DMS53 (cell line): ENCODE measurements around the gene GALNT17.

Experiments
- DNase-seq: peaks from one replicate; lab custom pipeline; 2025; lab: John Stamatoyannopoulos, UW

The GALNT17 gene

DNA sequence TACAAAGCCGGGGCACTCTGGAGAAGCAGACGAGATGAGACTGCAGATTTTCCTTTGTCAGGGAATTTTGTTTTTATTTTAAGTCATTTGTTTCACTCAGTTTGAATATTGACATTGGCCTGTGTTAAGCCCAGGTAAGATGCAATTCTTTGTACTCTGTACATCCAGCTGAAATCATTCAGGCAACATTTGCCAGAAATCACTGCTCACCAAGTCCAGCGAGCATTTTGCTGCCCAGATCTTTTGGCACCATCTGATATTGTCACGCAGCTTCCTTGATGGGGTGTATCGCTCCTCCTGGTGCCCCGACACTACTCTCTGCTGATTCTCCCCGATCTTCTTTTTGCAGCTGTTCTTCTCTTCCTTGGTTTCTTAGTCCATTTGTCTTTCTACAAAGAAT lies 261.7 kb downstream of the GALNT17 start:
- no peak for DNase-seq

DNA sequence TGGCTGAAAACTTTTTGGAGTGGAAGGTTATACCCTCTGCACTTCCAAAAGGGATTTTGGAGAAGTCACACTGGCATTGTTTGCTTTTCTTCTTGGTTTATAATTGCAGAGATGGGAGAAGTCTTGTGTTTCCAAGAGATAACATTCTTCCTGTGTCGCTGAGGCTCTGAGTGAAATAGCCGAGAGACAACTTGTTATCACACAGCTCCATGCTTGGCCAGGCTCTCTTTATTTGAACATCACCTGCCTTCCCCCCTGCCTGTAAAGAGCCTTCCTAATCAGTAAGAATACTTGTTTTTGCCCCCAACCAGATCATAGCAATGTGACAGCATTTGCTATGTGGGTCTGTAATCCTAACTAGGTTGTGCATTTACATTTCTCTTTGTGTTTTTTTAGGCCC lies 270.7 kb downstream of the GALNT17 start:
- DNase-seq = no peak

DNA sequence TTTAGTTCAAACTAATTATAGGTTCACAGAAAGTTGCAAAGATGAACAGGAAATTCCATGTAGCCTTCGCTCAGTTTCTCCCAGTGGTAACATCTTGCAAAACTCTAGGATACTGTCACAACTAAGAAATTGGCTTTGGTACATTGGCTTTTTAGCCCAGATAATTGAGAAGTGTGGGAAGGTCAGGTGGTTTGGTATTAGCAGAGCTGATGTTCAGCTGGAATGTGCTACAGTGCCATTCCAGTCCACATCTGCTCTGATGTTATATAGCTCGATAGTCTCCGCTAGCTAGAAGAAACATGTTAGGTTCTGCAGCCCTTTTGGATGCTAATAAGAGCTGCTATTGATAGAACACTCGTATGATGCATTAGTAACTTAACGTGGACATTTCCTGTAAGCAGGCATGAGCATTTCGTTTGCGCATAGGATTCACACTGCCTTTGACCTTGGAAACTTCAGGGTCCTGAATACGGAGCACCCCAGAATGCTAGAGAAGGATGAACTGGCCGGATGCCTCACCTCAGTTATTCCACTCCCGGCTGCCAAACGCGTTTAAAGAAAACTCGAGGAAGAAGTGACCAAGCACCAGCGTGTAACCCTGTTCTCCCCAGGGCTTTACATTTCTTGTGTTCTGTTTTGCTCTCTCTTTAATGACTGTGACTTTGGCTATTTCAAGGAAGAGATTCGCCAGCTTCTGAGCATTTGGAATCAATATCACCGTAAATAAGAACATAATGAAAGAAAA lies 271.4 kb downstream of the GALNT17 start:
- no peak for DNase-seq

DNA sequence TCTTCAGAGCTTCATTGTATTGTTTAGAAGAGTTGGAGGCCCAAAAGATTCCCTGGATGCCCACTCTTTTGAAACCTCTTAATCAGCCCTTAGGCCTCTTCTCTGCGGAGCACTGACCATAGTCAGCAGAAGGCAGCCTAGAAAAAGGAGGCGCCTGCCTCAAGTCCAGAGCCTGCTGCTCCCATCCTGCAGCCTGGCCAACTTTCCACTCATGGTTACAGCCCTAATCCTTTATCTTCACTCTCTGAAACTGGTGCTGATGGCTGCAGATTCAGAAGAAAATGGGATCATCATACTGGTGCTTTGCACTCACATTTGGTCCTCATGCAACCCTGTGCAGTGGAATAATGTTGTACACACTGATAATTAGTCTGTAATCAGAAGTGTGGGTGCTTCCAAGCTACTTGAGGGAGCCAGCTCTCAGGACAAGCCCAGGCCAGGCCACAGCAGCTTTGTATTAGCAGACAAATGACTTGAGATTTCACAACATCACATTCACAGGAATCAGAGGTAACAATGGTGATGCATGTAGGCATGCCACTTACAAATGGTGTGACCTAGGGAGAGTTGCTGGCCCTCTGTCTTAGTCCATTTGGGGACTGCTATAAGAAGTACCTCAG lies 272.9 kb downstream of the GALNT17 start:
- DNase-seq = no peak

DNA sequence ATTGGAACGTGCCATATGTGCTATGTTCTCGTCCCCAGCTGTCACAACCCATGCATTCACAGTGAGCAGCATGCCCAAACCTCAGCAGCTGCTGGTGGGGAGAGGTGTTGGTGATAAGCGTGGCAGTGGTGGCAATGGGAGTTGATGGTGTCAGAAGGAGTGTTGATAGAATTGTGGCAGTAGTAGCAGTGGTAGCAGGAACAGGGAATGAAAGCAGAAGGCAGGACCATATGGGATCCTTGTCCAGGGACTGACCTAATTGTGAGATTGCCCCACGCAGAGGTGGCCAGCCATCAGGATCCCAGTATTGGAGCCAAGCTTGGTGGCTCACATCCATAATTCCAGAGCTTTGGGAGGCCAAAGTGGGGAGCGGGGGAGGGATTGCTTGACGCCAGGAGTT lies 276.3 kb downstream of the GALNT17 start:
- DNase-seq = no peak

DNA sequence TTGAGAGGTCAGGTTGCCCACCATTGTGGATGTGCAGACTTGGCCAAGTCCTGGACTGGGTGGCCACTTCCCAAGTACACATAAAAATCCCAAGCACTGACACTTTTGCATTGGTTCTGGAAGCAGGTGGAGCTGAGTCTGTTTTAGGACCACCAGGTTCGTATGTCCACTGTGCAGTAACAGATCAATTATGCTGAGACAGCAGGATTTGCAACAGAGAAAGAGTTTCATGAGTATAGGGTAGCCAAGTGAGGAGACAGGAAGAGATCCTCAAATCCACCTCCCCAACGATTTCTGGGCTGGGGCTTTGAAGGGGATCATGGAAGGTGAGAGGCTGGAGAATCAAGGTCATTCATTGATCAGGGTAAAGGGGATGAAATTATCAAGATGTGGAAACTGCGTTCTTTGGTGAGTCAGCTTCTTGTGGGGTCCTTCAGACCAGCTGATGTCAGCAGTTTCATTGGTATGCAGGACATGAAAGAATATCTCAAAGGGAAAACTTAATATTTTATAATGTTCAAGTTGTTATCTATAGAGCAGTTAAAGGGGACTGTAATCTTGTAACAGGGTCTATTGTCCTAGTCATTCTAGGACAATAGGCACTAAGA lies 277.7 kb downstream of the GALNT17 start:
- no peak for DNase-seq

DNA sequence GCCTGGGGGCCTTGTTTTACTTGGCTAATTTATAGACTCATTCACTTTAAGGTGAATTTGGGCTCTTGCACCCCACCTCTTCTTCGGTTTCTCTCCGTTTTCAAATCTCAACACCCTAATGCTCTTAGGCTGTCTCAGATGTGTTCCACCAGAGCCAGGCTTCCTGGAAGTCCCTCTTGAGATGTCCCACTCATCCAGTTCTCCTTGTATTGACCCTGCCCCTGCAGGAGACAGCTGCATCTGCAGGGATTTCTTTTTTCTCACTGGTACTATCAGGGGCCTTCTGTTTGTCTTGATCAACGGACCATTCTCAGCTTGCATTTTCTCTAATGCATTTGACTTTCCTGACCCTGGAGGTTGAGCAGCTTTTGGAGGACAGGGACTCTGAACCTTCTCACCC lies 279.5 kb downstream of the GALNT17 start:
- DNase-seq = no peak

DNA sequence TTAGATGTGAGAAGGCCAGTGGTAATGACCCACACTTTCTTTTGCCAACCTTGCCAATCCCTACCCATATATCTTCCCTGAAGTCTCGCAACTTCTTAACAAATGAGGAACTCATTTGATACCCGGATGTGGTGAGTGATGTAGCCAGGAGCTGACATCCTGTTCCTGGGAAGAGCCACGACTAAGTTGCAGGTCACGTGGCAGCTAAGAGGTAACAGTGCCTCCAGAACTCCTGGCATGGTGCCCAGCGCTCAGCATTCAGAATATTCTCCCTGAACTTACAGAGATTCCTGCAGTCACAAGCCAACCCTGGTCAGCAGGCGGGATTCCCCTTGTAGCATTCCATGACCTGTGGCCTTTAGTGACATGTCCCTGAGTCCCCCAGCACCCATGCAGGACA lies 282.5 kb downstream of the GALNT17 start:
- no peak for DNase-seq

DNA sequence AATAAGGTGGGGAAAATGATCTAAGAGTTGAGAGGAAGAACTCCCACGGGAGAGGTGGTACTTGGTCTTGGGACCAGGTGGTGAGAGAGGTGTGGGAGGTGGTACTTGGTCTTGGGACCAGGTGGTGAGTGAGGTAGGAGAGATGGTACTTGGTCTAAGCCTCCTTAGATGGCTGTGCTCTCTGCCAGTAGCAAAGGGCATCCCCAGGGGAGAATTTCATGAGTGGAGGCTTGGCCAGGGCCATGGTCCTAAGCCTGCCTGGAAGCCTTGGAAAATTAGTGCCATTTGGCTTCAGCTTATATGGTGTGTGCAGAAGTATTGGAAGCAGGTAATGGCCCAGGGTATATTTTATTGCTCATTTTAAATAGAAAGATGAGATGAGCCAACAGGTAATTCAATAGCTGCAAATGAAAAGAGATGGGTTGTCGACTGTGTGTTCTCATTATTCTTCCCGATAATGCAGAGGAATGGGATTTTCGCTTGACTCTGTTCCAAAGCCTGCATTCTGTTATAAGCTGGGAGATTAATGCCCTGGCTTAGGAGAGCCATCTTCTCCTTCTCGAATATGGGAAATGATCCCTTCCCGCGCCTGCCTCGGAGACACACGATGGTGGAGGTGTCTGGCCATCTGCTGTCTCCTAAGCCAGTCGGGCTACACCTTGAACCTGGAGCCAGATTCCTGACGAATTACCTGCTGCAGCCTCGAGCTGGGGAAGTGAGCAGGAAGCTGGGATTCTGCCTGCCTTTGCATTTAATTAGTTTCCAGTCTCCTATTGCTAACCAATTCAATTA lies 287.8 kb downstream of the GALNT17 start:
- no peak for DNase-seq

DNA sequence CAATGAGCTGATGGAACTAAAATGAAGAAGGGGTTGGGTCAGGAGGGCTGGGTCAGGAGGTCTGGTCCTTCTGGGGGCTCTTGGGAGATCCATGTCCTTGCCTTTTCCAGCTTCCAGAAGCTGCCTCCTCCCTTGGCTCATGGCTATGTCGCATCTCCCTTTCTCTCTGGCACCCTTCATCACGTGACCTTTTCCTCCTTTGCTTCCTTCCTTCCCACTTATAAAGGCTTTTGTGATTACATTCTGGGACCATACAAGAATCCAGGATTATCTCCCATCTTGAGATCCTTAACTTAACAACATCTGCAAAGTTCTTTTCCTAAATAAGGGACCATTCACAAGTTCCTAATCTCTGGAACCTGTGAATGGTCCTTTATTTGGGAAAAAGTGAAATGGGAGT lies 290.2 kb downstream of the GALNT17 start:
- DNase-seq = no peak

- DNase-seq = no peak
These were observed 292.5 kb downstream of the GALNT17 start for GRCh38 chr7:71424166-71425035.

GRCh38 chr7:71429083-71429482 lies 297.1 kb downstream of the GALNT17 start:
- DNase-seq = no peak

DNA sequence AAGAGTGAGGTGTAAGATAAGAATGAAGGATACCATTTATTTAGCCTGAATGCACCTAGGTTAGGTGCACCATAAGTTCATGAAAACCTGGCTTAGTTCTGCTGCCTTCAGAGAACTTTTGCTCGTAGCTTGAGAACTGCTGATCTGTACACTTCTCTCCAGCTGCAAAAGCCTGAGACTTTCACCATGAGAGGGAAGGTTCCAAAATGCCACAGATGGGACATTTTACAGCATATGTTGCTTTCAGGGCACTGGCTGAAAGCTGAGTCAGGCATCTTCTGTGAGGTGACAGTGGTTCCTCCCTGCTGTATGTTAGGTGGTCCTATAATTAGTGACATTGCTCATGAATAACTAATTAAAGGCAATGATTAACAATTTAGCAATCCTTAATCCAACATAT lies 298.3 kb downstream of the GALNT17 start:
- DNase-seq = no peak

DNA sequence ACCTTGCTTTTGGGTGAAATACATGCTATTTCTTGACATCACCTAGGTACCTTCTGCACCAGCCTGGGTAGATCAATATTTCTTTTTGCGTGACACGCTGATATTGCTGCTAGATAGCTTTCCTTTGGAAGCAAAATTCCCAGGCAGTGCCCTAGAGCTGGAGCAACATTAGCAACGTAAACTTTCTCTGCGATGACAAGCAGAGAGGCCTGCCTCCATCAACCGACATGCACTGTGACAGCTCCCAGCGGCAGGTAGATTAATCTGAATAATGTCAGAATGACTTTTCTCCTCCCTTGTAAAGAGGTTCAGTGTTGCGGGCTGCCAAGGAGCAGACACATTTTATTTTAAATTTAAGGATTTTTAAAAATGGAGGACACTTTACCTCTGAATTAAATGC lies 307.4 kb downstream of the GALNT17 start:
- DNase-seq = no peak

GRCh38 chr7:71442492-71443190 lies 310.7 kb downstream of the GALNT17 start:
- DNase-seq = no peak

DNA sequence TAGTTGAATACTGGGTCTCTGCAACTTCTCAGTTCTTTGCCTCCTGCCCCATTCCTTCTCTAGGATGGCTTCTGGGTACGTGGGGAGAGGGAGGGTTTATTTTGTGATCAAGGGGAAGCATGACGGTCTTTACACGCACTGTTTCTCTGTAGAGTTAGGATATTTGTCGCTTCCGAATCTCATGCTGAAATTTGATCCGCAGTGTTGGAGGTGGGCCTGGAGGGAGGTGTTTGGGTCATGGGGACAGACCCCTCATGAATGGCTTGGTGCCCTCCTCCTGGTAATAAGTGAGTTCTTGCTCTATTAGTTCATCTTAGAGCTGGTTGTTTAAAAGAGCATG lies 311.2 kb downstream of the GALNT17 start:
- no peak for DNase-seq

DNA sequence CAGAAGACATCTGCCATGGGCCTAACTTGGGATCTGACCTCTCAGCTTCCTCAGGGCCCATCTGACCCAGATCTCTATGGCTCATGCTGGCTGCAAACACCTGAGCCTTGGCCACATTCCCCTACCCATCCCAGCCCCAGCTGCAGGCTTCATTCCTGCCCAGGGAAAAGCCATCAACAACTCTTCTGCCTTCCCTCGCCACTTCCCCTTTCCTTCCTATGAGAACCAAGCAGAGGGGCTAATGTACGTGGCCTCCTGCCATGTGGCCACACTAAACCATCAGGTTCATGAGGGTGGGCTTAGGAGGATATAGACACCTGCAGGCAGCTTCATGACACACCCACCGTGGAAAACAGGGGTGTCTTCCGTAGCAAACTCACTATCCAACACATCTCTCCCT lies 312.2 kb downstream of the GALNT17 start:
- no peak for DNase-seq

DNA sequence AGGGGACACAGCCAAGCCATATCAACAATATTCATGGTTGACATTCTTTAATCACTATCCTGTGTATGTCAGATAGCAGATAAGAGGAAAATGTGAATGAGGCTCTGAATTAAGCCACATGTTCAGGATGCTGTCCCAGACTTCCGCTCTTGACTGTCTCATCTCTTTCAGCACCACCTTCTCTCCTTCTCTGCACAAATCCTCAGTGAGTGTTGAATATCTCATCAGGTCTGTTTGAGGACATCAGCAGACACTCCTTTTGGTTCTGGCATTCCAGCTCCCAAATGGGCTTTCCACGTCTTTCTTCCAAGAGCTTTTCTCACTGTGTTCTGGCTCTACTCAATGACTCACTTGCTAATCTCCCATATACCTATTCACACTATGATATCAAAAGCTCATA lies 321.7 kb downstream of the GALNT17 start:
- no peak for DNase-seq

DNA sequence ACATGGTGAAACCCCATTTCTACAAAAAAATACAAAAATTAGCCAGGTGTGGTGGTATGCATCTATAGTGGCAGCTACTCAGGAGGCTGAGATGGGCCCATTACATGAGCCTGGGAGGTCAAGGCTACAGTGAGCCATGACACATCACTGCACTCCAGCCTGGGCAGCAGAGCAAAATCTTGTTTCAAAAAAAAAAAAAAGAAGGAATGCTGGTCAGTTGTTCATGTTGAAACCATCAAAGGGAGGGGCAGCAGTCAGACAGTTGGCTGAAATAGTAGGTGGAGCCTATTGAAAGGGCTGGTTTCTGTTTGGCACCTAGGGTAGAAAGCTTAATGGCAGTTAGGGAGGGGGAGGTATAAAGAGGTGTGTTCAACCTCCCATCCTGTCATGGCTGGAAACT lies 323.0 kb downstream of the GALNT17 start:
- no peak for DNase-seq

- DNase-seq = no peak
These were observed 325.1 kb downstream of the GALNT17 start for GRCh38 chr7:71457021-71457420.

DNA sequence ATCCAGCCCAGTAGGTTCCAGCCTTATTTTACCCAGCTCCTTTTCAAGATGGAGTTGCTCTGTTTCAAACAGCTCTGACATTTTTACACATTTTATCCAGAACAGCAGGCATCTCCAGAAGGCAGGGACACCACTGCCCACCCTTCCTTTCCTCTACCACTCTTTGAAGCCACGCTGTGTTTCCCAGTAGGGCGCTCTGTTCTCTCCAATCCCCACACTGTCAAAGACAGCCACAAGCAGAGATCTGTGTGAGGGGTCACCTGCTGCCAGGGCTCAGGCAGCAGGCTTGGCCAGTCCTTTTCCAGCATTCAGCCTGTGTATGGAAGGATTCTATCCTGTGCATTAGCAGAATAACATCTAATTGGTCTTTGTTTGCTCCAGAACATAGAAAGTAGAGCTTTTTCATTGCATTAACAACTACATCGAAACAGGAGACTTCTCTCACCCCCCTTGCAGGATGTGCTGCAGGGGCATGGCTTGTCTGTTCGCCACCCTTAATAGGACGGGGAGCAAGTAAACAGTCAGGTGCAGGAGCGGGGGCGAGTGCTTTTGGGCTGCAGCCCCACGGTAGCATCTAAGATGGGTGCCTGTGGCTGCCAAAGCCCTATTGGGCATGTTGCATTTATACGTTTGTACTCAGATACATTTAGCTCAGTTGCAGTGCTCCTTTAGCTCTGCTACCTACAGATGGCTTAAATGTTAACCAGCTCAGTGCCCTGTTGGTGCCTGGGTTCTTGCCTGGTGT lies 326.1 kb downstream of the GALNT17 start:
- DNase-seq = no peak
